Lung microvascular endothelial cell (primary cell): ENCODE data around the gene IRAK3. TPM values are rescaled to one million over a fixed set of nuclear protein-coding genes. Genes with fewer than 3 reads are reported as not detected.

ENCODE experiments used
- total RNA-seq: library from RNA; depleted of rRNA; stranded (reverse); fragments of >200 nt; gene quantifications from 2 replicates; pipeline ENCODE4 v1.2.1, GENCODE V29; 2014

The IRAK3 gene
- total RNA-seq, 1 donor from 2014 or later, result 17.3 TPM

Other genes starting within 250 kb of the IRAK3 start
- gene LLPH, start 58.5 kb upstream of the IRAK3 start, total RNA-seq, result 2.2 and 2.4 TPM in 2 replicates
- gene TMBIM4, start 19.2 kb upstream of the IRAK3 start, total RNA-seq, result 49.3 and 91.3 TPM in 2 replicates
- 1.1 and 1.2 TPM in 2 replicates for gene HELB, start 113.3 kb downstream of the IRAK3 start, total RNA-seq